ENCODE data around the gene VEZF1. TPM values are rescaled to one million over a fixed set of nuclear protein-coding genes. Genes with fewer than 3 reads are reported as not detected.
A peak's percentile ranks its signal among the peaks of the same experiment; 100 is the strongest.

VEZF1 gene
- total RNA-seq, 1 experiment from 2014 or later: 53.4 TPM

DNA sequence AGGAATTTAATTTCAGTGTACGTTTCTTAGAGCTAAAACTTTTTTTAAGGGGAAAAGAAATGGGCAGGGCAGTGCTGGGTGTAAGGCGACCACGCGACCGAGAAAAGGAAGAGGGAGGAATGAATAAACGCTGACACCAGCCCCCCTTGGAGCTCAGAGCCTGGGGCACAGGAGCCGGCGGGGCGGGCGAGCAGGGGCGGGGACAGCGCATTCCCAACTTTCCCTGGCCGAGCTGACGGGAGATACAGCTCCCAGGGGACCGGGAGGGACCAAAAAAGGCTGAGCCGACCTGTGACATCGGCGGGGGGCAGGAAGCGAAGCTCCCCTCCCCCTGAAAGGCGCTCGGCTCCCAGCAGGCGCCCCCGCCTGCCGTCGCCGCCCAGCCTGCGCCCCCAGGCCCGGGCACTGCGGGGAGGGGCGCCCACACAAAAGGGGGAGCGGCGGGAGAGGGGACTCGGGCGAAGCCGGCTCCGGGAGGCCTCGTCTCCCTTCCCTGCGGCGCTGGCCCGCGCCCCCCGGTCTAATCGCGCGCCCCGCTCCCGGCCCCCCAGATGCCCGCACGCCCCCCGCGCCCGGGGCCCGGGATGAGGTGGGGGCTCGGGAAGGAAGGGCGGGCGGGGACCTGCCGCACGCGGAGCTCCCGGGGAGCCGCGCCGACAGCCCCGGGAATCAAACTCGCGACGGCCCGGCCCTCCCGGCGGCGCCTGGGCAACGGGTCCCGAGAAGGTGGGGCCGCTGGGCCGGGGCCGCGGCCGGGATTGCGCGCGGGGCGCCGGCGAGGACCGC is 33.5 kb downstream of the VEZF1 start:
- Histone ChIP-seq H3K79me2 (ENCODE audit: low read length) (no peaks in the 10 kb centered on the region), H3K27ac (ENCODE audit: low read length) (no peak overlapping the region), H3K9ac (ENCODE audit: low read length) (peak overlapping the region; percentile 39; the same call in 1 of the 2 replicates), H3K9me3 (ENCODE audit: low read length) (no peaks in the 10 kb centered on the region), H4K20me1 (ENCODE audit: insufficient read depth, low read depth, low read length) (peaks cover 12% of the 10 kb centered on the region; the same call in 1 of the 2 replicates), H3K27me3 (ENCODE audit: low read length) (0 out of 2 replicates have a peak, but pooled peaks cover 3% of the 10 kb centered on the region), H2AFZ (ENCODE audit: low read length) (no peak overlapping the region), H3K4me3 (ENCODE audit: low read length) (peak overlapping the region; percentile 53), H3K4me1 (ENCODE audit: low read length) (peaks cover 49% of the 10 kb centered on the region), H3K9me2 (replicated peaks; ENCODE audit: insufficient read depth, low read length) (no peaks in the 10 kb centered on the region), H3K36me3 (ENCODE audit: insufficient read depth, low read length) (no peaks in the 10 kb centered on the region), H3K4me2 (ENCODE audit: low read depth, low read length, poor library complexity, severe bottlenecking) (peak overlapping the region; percentile 57)
- DNase-seq: no peak

DNA sequence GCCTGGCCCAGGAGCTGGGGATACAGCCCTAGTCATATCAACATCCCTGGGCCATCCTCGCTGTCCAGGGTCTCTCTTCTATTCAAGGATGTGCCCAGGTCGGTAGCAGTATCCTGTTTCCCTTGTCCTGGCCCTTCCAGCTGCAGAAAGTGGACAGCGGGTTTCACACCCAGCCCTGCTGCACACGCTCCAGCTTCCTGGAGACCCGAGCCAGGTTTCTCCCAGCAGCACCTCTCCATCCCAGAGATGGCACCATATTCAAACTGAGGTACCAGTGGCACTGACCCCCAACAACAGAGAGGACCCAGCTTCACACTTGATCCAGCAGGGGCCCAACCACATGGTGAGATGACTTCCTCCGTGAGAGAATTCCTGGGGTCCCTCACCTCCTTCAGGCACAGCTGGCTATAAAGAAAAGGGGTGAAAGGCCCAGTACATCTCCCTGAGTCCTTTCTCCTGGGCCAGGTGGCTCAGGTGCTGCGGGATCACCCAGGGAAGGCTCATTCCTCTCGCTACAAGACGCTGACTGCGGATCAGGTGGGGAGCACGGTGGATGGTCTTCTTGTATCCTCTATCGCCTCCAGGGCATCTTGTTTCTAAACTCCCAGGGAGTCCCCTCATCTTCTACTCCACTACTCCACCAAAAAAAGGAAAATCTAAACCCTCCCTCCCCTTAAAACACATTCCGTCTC is 34.2 kb downstream of the VEZF1 start:
- Histone ChIP-seq H3K79me2 (ENCODE audit: low read length) (no peaks in the 10 kb centered on the region), H3K9me3 (ENCODE audit: low read length) (no peaks in the 10 kb centered on the region), H3K4me2 (ENCODE audit: low read depth, low read length, poor library complexity, severe bottlenecking) (no peak overlapping the region), H3K9ac (ENCODE audit: low read length) (no peak overlapping the region), H3K9me2 (replicated peaks; ENCODE audit: insufficient read depth, low read length) (no peaks in the 10 kb centered on the region), H3K27ac (ENCODE audit: low read length) (no peak overlapping the region), H2AFZ (ENCODE audit: low read length) (no peak overlapping the region), H4K20me1 (ENCODE audit: insufficient read depth, low read depth, low read length) (peaks cover 12% of the 10 kb centered on the region; the same call in 1 of the 2 replicates), H3K4me3 (ENCODE audit: low read length) (no peak overlapping the region), H3K36me3 (ENCODE audit: insufficient read depth, low read length) (no peaks in the 10 kb centered on the region), H3K4me1 (ENCODE audit: low read length) (peaks cover 53% of the 10 kb centered on the region), H3K27me3 (ENCODE audit: low read length) (0 out of 2 replicates have a peak, but pooled peaks cover 3% of the 10 kb centered on the region)
- DNase-seq: no peak

DNA sequence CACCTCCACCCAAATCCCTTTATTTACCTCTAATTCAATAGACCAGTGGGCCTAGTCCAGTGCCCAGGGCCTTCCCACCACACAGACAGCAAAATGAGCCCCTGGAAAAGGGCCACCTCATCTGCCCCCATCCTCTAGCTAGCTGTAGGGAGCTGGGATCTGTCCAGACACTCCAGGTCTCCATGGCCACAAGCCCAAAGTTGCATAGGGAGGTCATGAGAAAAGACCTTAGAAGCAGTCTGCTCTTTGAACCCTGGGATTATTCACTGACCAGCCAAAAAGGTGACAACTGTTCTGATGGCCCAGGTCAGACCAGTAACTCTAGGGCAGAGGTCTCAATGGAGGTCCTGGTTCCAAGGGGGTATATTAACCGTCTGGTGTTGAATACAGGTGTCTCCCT is 34.8 kb downstream of the VEZF1 start:
- peaks cover 12% of the 10 kb centered on the region; the same call in 1 of the 2 replicates for H4K20me1 ChIP-seq (ENCODE audit: insufficient read depth, low read depth, low read length)
- H3K27ac ChIP-seq (ENCODE audit: low read length): no peak overlapping the region
- no peak overlapping the region for H3K4me3 ChIP-seq (ENCODE audit: low read length)
- H3K9me2 ChIP-seq (replicated peaks; ENCODE audit: insufficient read depth, low read length): no peaks in the 10 kb centered on the region
- H3K79me2 ChIP-seq (ENCODE audit: low read length): no peaks in the 10 kb centered on the region
- no peaks in the 10 kb centered on the region for H3K9me3 ChIP-seq (ENCODE audit: low read length)
- 0 out of 2 replicates have a peak, but pooled peaks cover 3% of the 10 kb centered on the region for H3K27me3 ChIP-seq (ENCODE audit: low read length)
- H3K9ac ChIP-seq (ENCODE audit: low read length): no peak overlapping the region
- H2AFZ ChIP-seq (ENCODE audit: low read length): no peak overlapping the region
- H3K36me3 ChIP-seq (ENCODE audit: insufficient read depth, low read length): no peaks in the 10 kb centered on the region
- no peak overlapping the region for H3K4me2 ChIP-seq (ENCODE audit: low read depth, low read length, poor library complexity, severe bottlenecking)
- peaks cover 60% of the 10 kb centered on the region for H3K4me1 ChIP-seq (ENCODE audit: low read length)
- no peak for DNase-seq

DNA sequence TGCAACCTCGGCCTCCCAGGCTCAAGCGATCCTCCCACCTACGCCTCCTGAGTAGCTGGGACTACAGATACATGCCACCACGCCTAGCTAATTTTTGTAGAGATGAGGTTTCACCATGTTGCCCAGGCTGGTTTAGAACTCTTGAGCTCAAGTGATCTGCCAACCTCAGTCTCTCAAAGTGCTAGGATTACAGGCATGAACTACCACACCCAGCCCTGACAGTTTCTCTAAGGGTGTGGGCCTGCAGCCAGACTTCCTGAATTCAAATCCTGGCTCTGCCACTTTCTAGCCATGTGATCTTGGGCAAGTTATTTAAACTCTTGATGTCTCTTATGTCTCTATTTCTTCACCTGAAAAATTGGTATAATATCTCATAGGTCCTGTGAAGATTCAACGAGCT is 38.4 kb downstream of the VEZF1 start:
- Histone ChIP-seq H3K9me2 (replicated peaks; ENCODE audit: insufficient read depth, low read length) (no peaks in the 10 kb centered on the region), H3K36me3 (ENCODE audit: insufficient read depth, low read length) (no peaks in the 10 kb centered on the region), H3K9ac (ENCODE audit: low read length) (no peak overlapping the region), H3K4me3 (ENCODE audit: low read length) (no peak overlapping the region), H3K27me3 (ENCODE audit: low read length) (no peaks in the 10 kb centered on the region), H3K4me2 (ENCODE audit: low read depth, low read length, poor library complexity, severe bottlenecking) (no peak overlapping the region), H3K9me3 (ENCODE audit: low read length) (no peaks in the 10 kb centered on the region), H3K79me2 (ENCODE audit: low read length) (no peaks in the 10 kb centered on the region), H3K4me1 (ENCODE audit: low read length) (peaks cover 66% of the 10 kb centered on the region), H2AFZ (ENCODE audit: low read length) (no peak overlapping the region), H3K27ac (ENCODE audit: low read length) (no peak overlapping the region), H4K20me1 (ENCODE audit: insufficient read depth, low read depth, low read length) (no peaks in the 10 kb centered on the region)
- no peak for DNase-seq

DNA sequence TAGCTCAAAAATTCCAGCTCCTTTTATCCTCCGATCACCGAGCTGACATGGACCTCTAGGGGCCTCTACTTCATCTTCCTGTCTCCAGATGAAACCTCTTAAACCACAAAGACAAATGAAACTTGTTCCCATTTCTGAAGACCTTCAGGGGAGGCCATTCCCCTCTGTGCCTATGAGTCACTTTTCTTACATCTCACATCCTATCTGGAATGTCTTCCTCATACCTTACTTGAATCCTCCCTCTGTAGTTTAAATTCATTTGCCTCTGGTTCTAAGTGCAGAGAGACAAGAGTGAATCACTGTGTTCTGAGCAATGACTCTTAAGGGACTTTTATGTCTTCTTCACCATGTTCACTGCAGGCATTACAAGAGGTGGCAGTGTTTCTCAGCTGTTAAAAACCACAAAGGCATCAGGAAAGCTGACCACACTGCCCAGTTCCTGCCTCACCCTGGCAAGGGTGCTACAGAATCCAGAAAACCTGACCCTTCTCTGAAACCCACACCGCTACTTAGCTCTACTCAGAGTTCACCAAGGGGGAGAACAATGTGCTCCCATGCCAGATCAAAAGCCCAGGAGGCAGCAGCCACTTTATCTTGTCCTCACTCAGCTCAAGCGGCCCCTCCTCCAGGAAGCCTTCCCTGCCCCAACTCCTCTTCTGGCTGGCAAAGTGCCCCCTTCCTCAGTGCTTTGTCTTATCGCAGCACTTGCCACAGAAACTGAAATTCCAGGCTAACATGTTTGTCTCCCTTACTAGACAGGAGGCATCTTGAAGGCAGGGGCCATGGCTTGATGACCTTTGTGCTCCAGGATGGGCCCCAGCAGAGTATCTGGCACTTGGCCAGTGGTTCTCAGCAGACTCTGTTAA is 39.3 kb downstream of the VEZF1 start:
- H4K20me1 ChIP-seq (ENCODE audit: insufficient read depth, low read depth, low read length): no peaks in the 10 kb centered on the region
- 0 out of 2 replicates have a peak overlapping the region, but pooled peaks have one; percentile 2 for H3K9ac ChIP-seq (ENCODE audit: low read length)
- no peaks in the 10 kb centered on the region for H3K27me3 ChIP-seq (ENCODE audit: low read length)
- H3K9me2 ChIP-seq (replicated peaks; ENCODE audit: insufficient read depth, low read length): no peaks in the 10 kb centered on the region
- H3K4me2 ChIP-seq (ENCODE audit: low read depth, low read length, poor library complexity, severe bottlenecking): peak overlapping the region; percentile 76
- H3K9me3 ChIP-seq (ENCODE audit: low read length): no peaks in the 10 kb centered on the region
- H3K27ac ChIP-seq (ENCODE audit: low read length): no peak overlapping the region
- peaks cover 62% of the 10 kb centered on the region for H3K4me1 ChIP-seq (ENCODE audit: low read length)
- no peaks in the 10 kb centered on the region for H3K79me2 ChIP-seq (ENCODE audit: low read length)
- DNase-seq: no peak
- no peak overlapping the region for H3K4me3 ChIP-seq (ENCODE audit: low read length)
- H2AFZ ChIP-seq (ENCODE audit: low read length): peak overlapping the region; percentile 19; the same call in 1 of the 2 replicates
- H3K36me3 ChIP-seq (ENCODE audit: insufficient read depth, low read length): no peaks in the 10 kb centered on the region

DNA sequence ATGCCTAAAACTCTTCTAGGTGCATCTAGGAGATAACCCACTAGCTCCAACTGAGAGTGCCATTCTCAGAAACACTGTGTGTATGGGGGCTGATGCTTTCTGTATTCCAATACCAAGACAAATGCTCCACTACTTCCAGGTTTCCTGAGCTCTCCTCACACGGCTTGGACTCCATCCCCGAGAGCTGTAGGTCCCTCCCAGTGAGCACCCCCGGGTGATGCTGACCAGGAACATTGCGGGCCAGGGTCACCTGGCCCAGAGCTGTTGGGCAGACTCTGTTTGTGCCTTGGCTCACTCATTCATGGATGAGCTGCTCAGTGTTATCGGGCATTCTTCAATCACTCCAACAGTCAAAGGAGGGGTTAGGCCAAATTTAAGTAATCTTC is 39.9 kb downstream of the VEZF1 start:
- no peaks in the 10 kb centered on the region for H4K20me1 ChIP-seq (ENCODE audit: insufficient read depth, low read depth, low read length)
- peak overlapping the region; percentile 75; the same call in 1 of the 2 replicates for H3K27ac ChIP-seq (ENCODE audit: low read length)
- H3K27me3 ChIP-seq (ENCODE audit: low read length): no peaks in the 10 kb centered on the region
- H3K9me2 ChIP-seq (replicated peaks; ENCODE audit: insufficient read depth, low read length): no peaks in the 10 kb centered on the region
- DNase-seq: no peak
- no peak overlapping the region for H3K4me3 ChIP-seq (ENCODE audit: low read length)
- no peaks in the 10 kb centered on the region for H3K9me3 ChIP-seq (ENCODE audit: low read length)
- peaks cover 65% of the 10 kb centered on the region for H3K4me1 ChIP-seq (ENCODE audit: low read length)
- peak overlapping the region; percentile 76 for H3K4me2 ChIP-seq (ENCODE audit: low read depth, low read length, poor library complexity, severe bottlenecking)
- H3K79me2 ChIP-seq (ENCODE audit: low read length): no peaks in the 10 kb centered on the region
- peak overlapping the region; percentile 19; the same call in 1 of the 2 replicates for H2AFZ ChIP-seq (ENCODE audit: low read length)
- no peaks in the 10 kb centered on the region for H3K36me3 ChIP-seq (ENCODE audit: insufficient read depth, low read length)
- 0 out of 2 replicates have a peak overlapping the region, but pooled peaks have one; percentile 2 for H3K9ac ChIP-seq (ENCODE audit: low read length)

DNA sequence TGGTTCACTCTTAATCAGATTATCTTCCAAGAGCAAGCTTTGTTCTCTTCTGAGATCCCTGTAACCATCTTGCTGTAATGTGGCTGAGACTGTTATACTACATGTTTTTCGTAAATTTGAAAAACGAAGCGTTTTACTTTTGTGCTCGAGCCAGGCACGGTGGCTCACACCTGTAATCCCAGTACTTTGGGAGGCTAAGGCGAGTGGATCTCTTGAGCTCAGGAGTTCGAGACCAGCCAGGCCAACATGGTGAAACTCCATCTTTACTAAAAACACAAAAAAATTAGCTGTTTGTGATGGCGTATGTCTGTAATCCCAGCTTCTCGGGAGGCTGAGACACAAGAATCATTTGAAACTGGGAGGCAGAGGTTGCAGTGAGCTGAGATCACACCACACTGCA is 40.7 kb downstream of the VEZF1 start:
- DNase-seq: no peak
- no peaks in the 10 kb centered on the region for H3K27me3 ChIP-seq (ENCODE audit: low read length)
- H3K9ac ChIP-seq (ENCODE audit: low read length): peak overlapping the region; percentile 56
- H3K4me2 ChIP-seq (ENCODE audit: low read depth, low read length, poor library complexity, severe bottlenecking): peak overlapping the region; percentile 76
- H3K4me1 ChIP-seq (ENCODE audit: low read length): peaks cover 66% of the 10 kb centered on the region
- H4K20me1 ChIP-seq (ENCODE audit: insufficient read depth, low read depth, low read length): no peaks in the 10 kb centered on the region
- no peaks in the 10 kb centered on the region for H3K79me2 ChIP-seq (ENCODE audit: low read length)
- peak overlapping the region; percentile 87 for H2AFZ ChIP-seq (ENCODE audit: low read length)
- H3K9me3 ChIP-seq (ENCODE audit: low read length): no peaks in the 10 kb centered on the region
- H3K9me2 ChIP-seq (replicated peaks; ENCODE audit: insufficient read depth, low read length): no peaks in the 10 kb centered on the region
- no peaks in the 10 kb centered on the region for H3K36me3 ChIP-seq (ENCODE audit: insufficient read depth, low read length)
- peak overlapping the region; percentile 65 for H3K4me3 ChIP-seq (ENCODE audit: low read length)
- H3K27ac ChIP-seq (ENCODE audit: low read length): peak overlapping the region; percentile 75
